Breast epithelium (tissue), 3 donors: ENCODE data around the gene ANKRD23.

Experiments
- POLR2A ChIP-seq: fragments of 450-650 bp; IDR thresholded peaks from one replicate; pipeline ENCODE4 v1.6.1; 2016; ENCODE audit warnings: antibody characterized with exemption, mild to moderate bottlenecking, moderate library complexity
- POLR2AphosphoS5 ChIP-seq, 3 donors: sonication (generic); formaldehyde crosslinking; IDR thresholded peaks; one replicate each; pipeline ENCODE4 v1.6.1; 2017; ENCODE audit warnings: antibody characterized with exemption in 3 of 3
- TF ChIP-seq, protein P1 (sequence below), 3 donors: fragments of 450-650 bp; IDR thresholded peaks; one replicate each; pipeline ENCODE4 v1.5.1; 2016 to 2017; ENCODE audit warnings: antibody characterized with exemption in 3 of 3, mild to moderate bottlenecking in 3 of 3, moderate library complexity in 3 of 3

DNA sequence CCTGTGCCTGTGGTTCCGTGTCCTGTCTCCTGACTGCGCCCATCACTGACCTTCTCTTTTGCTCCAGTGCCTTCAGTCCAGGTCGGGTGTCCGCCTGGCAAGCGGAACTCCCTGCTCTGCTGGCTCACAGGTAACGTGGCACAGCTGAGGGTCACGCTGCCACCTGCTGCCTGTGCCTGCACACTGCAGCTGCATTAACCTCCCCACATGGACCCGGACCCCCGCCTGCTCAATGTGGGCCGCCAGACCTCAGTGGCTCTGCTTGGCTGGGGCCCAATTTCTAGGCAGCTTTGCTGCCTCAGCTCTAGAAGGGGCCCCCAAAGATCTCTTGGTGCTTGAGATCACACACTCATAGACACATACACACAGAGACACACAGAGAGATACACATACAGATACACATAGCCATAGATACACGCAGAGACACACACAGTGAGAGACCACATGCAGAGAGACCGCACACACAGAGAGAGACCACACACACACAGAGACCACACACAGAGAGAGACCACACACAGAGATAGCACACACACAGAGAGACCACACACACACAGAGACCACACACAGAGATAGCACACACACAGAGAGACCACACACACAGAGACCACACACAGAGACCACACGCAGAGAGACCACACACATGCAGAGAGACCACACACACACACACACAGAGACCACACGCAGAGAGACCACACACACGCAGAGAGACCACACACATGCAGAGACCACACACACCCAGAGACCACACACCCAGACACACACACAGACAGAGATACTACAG is 42.6 kb downstream of the ANKRD23 start:
- TF ChIP-seq, protein P1, sequence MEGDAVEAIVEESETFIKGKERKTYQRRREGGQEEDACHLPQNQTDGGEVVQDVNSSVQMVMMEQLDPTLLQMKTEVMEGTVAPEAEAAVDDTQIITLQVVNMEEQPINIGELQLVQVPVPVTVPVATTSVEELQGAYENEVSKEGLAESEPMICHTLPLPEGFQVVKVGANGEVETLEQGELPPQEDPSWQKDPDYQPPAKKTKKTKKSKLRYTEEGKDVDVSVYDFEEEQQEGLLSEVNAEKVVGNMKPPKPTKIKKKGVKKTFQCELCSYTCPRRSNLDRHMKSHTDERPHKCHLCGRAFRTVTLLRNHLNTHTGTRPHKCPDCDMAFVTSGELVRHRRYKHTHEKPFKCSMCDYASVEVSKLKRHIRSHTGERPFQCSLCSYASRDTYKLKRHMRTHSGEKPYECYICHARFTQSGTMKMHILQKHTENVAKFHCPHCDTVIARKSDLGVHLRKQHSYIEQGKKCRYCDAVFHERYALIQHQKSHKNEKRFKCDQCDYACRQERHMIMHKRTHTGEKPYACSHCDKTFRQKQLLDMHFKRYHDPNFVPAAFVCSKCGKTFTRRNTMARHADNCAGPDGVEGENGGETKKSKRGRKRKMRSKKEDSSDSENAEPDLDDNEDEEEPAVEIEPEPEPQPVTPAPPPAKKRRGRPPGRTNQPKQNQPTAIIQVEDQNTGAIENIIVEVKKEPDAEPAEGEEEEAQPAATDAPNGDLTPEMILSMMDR (IDR thresholded peaks at IDR 0.05), result peak; percentile 64 to 94 (median 86)
- TF ChIP-seq POLR2A (no peak), POLR2AphosphoS5 (IDR thresholded peaks at IDR 0.05) (no peak)
